Measurements from ENCODE around the gene OPCML. TPM values are rescaled to one million over a fixed set of nuclear protein-coding genes. Genes with fewer than 3 reads are reported as not detected.

OPCML gene
- total RNA-seq, 1 experiment from 2014 or later: not detected

DNA sequence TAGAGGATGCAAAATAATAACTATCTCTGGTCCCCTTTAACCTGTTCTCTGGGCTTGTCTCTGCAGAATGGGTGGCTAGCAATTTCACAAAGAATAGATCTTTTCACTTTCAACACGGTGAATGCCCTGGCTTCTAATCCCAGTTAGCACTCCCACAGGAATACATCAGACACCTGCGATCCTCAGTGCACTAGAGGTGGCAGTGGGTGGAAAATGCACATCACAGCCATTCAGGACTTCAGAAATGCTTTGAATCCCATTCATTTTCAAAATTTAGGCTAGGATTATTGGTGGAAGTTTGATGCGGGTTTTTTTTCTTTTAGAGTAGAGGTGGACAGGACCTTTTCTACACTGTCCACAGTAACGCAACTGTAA is 55.1 kb downstream of the OPCML start:
- H4K20me1 ChIP-seq (ENCODE audit: low read length): no peaks in the 10 kb centered on the region
- H3K79me2 ChIP-seq (ENCODE audit: low read length): no peaks in the 10 kb centered on the region
- peaks cover 43% of the 10 kb centered on the region for H3K9me3 ChIP-seq (ENCODE audit: low read length)
- H3K4me3 ChIP-seq (ENCODE audit: low read length): no peak overlapping the region
- TF ChIP-seq, protein P1, sequence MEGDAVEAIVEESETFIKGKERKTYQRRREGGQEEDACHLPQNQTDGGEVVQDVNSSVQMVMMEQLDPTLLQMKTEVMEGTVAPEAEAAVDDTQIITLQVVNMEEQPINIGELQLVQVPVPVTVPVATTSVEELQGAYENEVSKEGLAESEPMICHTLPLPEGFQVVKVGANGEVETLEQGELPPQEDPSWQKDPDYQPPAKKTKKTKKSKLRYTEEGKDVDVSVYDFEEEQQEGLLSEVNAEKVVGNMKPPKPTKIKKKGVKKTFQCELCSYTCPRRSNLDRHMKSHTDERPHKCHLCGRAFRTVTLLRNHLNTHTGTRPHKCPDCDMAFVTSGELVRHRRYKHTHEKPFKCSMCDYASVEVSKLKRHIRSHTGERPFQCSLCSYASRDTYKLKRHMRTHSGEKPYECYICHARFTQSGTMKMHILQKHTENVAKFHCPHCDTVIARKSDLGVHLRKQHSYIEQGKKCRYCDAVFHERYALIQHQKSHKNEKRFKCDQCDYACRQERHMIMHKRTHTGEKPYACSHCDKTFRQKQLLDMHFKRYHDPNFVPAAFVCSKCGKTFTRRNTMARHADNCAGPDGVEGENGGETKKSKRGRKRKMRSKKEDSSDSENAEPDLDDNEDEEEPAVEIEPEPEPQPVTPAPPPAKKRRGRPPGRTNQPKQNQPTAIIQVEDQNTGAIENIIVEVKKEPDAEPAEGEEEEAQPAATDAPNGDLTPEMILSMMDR (conservative IDR thresholded peaks at IDR 0.05; ENCODE audit: low read depth, low read length): no peak
- TF ChIP-seq EZH2 (IDR thresholded peaks at IDR 0.05; ENCODE audit: low read length, unreplicated experiment) (no peak), EZH2phosphoT487 (IDR thresholded peaks at IDR 0.05; ENCODE audit: borderline replicate concordance, low read length) (no peak)
- BruUV-seq (replicated peaks): no TSS peak
- no peak overlapping the region for H3K9ac ChIP-seq (ENCODE audit: low read length)
- ChIA-PET CTCF (no interaction called here), POLR2A (ENCODE audit: unreplicated experiment) (no interaction called here)
- DNase-seq (no peak), ATAC-seq (no peak)
- intact Hi-C loops (cut with micrococcal nuclease): no loop called here
- H3K27ac ChIP-seq (ENCODE audit: low read length): no peak overlapping the region
- H3K27me3 ChIP-seq (ENCODE audit: low read length): no peaks in the 10 kb centered on the region
- H3K9me2 ChIP-seq (replicated peaks; ENCODE audit: low read length): no peaks in the 10 kb centered on the region
- H3K4me1 ChIP-seq (ENCODE audit: insufficient read depth, low read length): no peaks in the 10 kb centered on the region
- no peak overlapping the region for H2AFZ ChIP-seq (ENCODE audit: low read length)
- H3F3A ChIP-seq (ENCODE audit: low read length, unreplicated experiment): no peaks in the 10 kb centered on the region
- H3K4me2 ChIP-seq (ENCODE audit: low read length): no peak overlapping the region
- no peaks in the 10 kb centered on the region for H3K36me3 ChIP-seq (ENCODE audit: low read depth, low read length)

DNA sequence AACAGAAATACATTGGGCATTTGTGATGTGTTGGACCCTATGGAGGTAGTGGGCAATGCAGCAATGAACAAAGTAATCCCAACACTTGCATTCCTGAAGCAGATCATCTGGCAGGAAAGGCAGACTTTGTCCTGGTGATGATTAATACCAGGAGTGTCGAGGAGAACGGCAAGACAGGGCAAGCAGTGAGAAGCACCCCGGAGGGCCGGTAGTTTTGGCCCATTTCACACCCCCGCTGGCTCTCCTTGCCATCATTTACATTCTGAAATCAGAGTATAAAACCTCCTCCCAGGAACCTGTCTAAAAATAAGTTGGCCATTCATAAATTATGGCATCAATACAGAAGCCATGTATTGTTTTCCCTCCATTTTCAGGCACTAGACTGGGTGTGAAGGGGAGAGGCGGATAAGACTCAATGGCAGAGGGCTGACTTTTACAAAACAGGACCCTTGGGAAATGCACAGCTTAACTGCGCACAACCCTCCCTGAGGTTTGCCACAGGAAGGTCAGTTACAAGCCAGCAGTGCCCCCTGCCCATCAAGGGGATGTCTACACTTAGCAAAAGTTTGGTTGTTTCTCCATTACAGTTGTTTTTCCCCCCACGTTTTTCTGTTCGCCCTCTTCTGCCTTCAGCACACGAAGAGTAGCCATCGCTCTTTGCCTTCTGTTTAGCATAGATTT is 55.6 kb downstream of the OPCML start:
- H2AFZ ChIP-seq (ENCODE audit: low read length): no peak overlapping the region
- no peaks in the 10 kb centered on the region for H3K27me3 ChIP-seq (ENCODE audit: low read length)
- H3K4me2 ChIP-seq (ENCODE audit: low read length): no peak overlapping the region
- no peaks in the 10 kb centered on the region for H3F3A ChIP-seq (ENCODE audit: low read length, unreplicated experiment)
- H3K36me3 ChIP-seq (ENCODE audit: low read depth, low read length): no peaks in the 10 kb centered on the region
- H3K79me2 ChIP-seq (ENCODE audit: low read length): no peaks in the 10 kb centered on the region
- CTCF ChIA-PET: no interaction called here
- H3K4me3 ChIP-seq (ENCODE audit: low read length): no peak overlapping the region
- no peak overlapping the region for H3K27ac ChIP-seq (ENCODE audit: low read length)
- no TSS peak for BruUV-seq (replicated peaks)
- POLR2A ChIA-PET (ENCODE audit: unreplicated experiment): no interaction called here
- H3K9me2 ChIP-seq (replicated peaks; ENCODE audit: low read length): no peaks in the 10 kb centered on the region
- TF ChIP-seq EZH2phosphoT487 (IDR thresholded peaks at IDR 0.05; ENCODE audit: borderline replicate concordance, low read length) (no peak), EZH2 (IDR thresholded peaks at IDR 0.05; ENCODE audit: low read length, unreplicated experiment) (no peak)
- TF ChIP-seq, protein P1 (conservative IDR thresholded peaks at IDR 0.05; ENCODE audit: low read depth, low read length): no peak
- DNase-seq (no peak), ATAC-seq (no peak)
- no peaks in the 10 kb centered on the region for H3K4me1 ChIP-seq (ENCODE audit: insufficient read depth, low read length)
- intact Hi-C loops (cut with micrococcal nuclease): no loop called here
- H3K9me3 ChIP-seq (ENCODE audit: low read length): peaks cover 43% of the 10 kb centered on the region
- no peak overlapping the region for H3K9ac ChIP-seq (ENCODE audit: low read length)
- no peaks in the 10 kb centered on the region for H4K20me1 ChIP-seq (ENCODE audit: low read length)

GRCh38 chr11:133474461-133474860 is 57.8 kb downstream of the OPCML start:
- intact Hi-C loops (cut with micrococcal nuclease): no loop called here
- CTCF ChIA-PET: no interaction called here
- peaks cover 47% of the 10 kb centered on the region for H3K9me3 ChIP-seq (ENCODE audit: low read length)
- H3K9me2 ChIP-seq (replicated peaks; ENCODE audit: low read length): no peaks in the 10 kb centered on the region
- POLR2A ChIA-PET (ENCODE audit: unreplicated experiment): no interaction called here
- no peak overlapping the region for H3K27ac ChIP-seq (ENCODE audit: low read length)
- H3K4me1 ChIP-seq (ENCODE audit: insufficient read depth, low read length): no peaks in the 10 kb centered on the region
- ATAC-seq (no peak), DNase-seq (no peak)
- H3K4me2 ChIP-seq (ENCODE audit: low read length): no peak overlapping the region
- no peaks in the 10 kb centered on the region for H4K20me1 ChIP-seq (ENCODE audit: low read length)
- H3K9ac ChIP-seq (ENCODE audit: low read length): no peak overlapping the region
- H3F3A ChIP-seq (ENCODE audit: low read length, unreplicated experiment): no peaks in the 10 kb centered on the region
- no peak overlapping the region for H2AFZ ChIP-seq (ENCODE audit: low read length)
- no peak overlapping the region for H3K4me3 ChIP-seq (ENCODE audit: low read length)
- no TSS peak for BruUV-seq (replicated peaks)
- H3K36me3 ChIP-seq (ENCODE audit: low read depth, low read length): no peaks in the 10 kb centered on the region
- no peak for TF ChIP-seq EZH2 (IDR thresholded peaks at IDR 0.05; ENCODE audit: low read length, unreplicated experiment)
- TF ChIP-seq, protein P1 (conservative IDR thresholded peaks at IDR 0.05; ENCODE audit: low read depth, low read length): no peak
- TF ChIP-seq EZH2phosphoT487 (IDR thresholded peaks at IDR 0.05; ENCODE audit: borderline replicate concordance, low read length): no peak
- H3K27me3 ChIP-seq (ENCODE audit: low read length): no peaks in the 10 kb centered on the region
- H3K79me2 ChIP-seq (ENCODE audit: low read length): no peaks in the 10 kb centered on the region

Data from PC-3 (cell line).